H9 (cell line): ENCODE results near the gene EDAR. TPM values are rescaled to one million over a fixed set of nuclear protein-coding genes. Genes with fewer than 3 reads are reported as not detected.

Experiments
- DNase-seq: peaks from one replicate; pipeline ENCODE4 v3.0.0-alpha.2; 2017
- H2AFZ ChIP-seq: one replicate; pipeline ENCODE4 v1.6.1; 2013; ENCODE audit warnings: mild to moderate bottlenecking, low read length, control low read depth, moderate library complexity
- H2AK5ac ChIP-seq: 2 replicates; pipeline ENCODE4 v1.6.1; 2013; ENCODE audit warnings: low read length, control low read depth, mixed read lengths; ENCODE audit not compliant: insufficient read length
- H2BK120ac ChIP-seq: one replicate; pipeline ENCODE4 v1.6.1; 2013; ENCODE audit warnings: low read depth, mild to moderate bottlenecking, low read length, control low read depth, inconsistent platforms; ENCODE audit not compliant: poor library complexity, severe bottlenecking
- H2BK12ac ChIP-seq: 2 replicates; pipeline ENCODE4 v1.6.1; 2013; ENCODE audit warnings: low read length, control low read depth, mixed read lengths, low read depth; ENCODE audit not compliant: insufficient read length
- H2BK15ac ChIP-seq: 2 replicates; pipeline ENCODE4 v1.6.1; 2013; ENCODE audit warnings: low read depth, low read length, control low read depth
- H2BK20ac ChIP-seq: one replicate; pipeline ENCODE4 v1.6.1; 2013; ENCODE audit warnings: low read depth, mild to moderate bottlenecking, low read length, control low read depth, inconsistent platforms; ENCODE audit not compliant: poor library complexity, severe bottlenecking
- H2BK5ac ChIP-seq: 2 replicates; pipeline ENCODE4 v1.6.1; 2013; ENCODE audit warnings: low read length, control low read depth, mixed read lengths; ENCODE audit not compliant: insufficient read length
- H3K14ac ChIP-seq: 2 replicates; pipeline ENCODE4 v1.6.1; 2013; ENCODE audit warnings: low read length, control low read depth; ENCODE audit not compliant: insufficient read depth
- H3K18ac ChIP-seq: 2 replicates; pipeline ENCODE4 v1.6.1; 2013; ENCODE audit warnings: low read depth, mild to moderate bottlenecking, mixed read lengths, low read length, control low read depth; ENCODE audit not compliant: insufficient read length
- H3K23ac ChIP-seq: 2 replicates; pipeline ENCODE4 v1.6.1; 2013; ENCODE audit warnings: low read length, control low read depth, mixed read lengths, low read depth; ENCODE audit not compliant: insufficient read length
- H3K23me2 ChIP-seq: 2 replicates; pipeline ENCODE4 v1.6.1; 2013; ENCODE audit warnings: low read depth, mild to moderate bottlenecking, mixed read lengths, low read length, control low read depth; ENCODE audit not compliant: insufficient read length, poor library complexity, severe bottlenecking
- H3K27ac ChIP-seq: 2 replicates; pipeline ENCODE4 v1.5.1; 2013; ENCODE audit warnings: low read length, control low read depth, mixed read lengths, low read depth; ENCODE audit not compliant: insufficient read length
- H3K27me3 ChIP-seq: 2 replicates; pipeline ENCODE4 v1.6.1; 2013; ENCODE audit warnings: low read length, control low read depth, inconsistent platforms; ENCODE audit not compliant: insufficient read depth
- H3K4ac ChIP-seq: 2 replicates; pipeline ENCODE4 v1.6.1; 2013; ENCODE audit warnings: low read depth, mild to moderate bottlenecking, control low read depth, inconsistent platforms, low read length, moderate library complexity
- H3K4me1 ChIP-seq: 2 replicates; pipeline ENCODE4 v1.6.1; 2013; ENCODE audit warnings: low read length, control low read depth, inconsistent platforms; ENCODE audit not compliant: insufficient read depth
- H3K4me2 ChIP-seq: 2 replicates; pipeline ENCODE4 v1.6.1; 2013; ENCODE audit warnings: low read length, control low read depth, mixed read lengths; ENCODE audit not compliant: insufficient read length, insufficient read depth
- H3K56ac ChIP-seq: 2 replicates; pipeline ENCODE4 v1.6.1; 2013; ENCODE audit warnings: low read depth, mild to moderate bottlenecking, mixed read lengths, low read length, control low read depth; ENCODE audit not compliant: insufficient read length
- H3K79me1 ChIP-seq: 2 replicates; pipeline ENCODE4 v1.6.1; 2013; ENCODE audit warnings: low read depth, mild to moderate bottlenecking, moderate library complexity, low read length, control low read depth, inconsistent platforms; ENCODE audit not compliant: insufficient read depth, poor library complexity, severe bottlenecking
- H3K79me2 ChIP-seq: 2 replicates; pipeline ENCODE4 v1.6.1; 2013; ENCODE audit warnings: low read length, control low read depth, inconsistent platforms; ENCODE audit not compliant: insufficient read depth
- H3K9ac ChIP-seq: 2 replicates; pipeline ENCODE4 v1.6.1; 2013; ENCODE audit warnings: low read length, control low read depth, mixed read lengths; ENCODE audit not compliant: insufficient read length; ENCODE audit errors: extremely low read depth
- H3K9me3 ChIP-seq: one replicate; pipeline ENCODE4 v1.6.1; 2013; ENCODE audit warnings: low read depth, low read length, inconsistent platforms; ENCODE audit not compliant: control insufficient read depth
- H3T11ph ChIP-seq: one replicate; pipeline ENCODE4 v1.6.1; 2013; ENCODE audit warnings: mild to moderate bottlenecking, low read length, control low read depth, inconsistent platforms
- H4K20me1 ChIP-seq: one replicate; pipeline ENCODE4 v1.6.1; 2013; ENCODE audit not compliant: control insufficient read depth, insufficient read length, insufficient read depth
- H4K5ac ChIP-seq: 2 replicates; pipeline ENCODE4 v1.6.1; 2013; ENCODE audit warnings: low read depth, mild to moderate bottlenecking, mixed read lengths, low read length, control low read depth; ENCODE audit not compliant: insufficient read length
- H4K8ac ChIP-seq: replicated peaks from 2 replicates; pipeline ENCODE4 v1.6.1; 2013; ENCODE audit warnings: low read length, control low read depth, mixed read lengths, low read depth; ENCODE audit not compliant: insufficient read length
- H4K91ac ChIP-seq: 2 replicates; pipeline ENCODE4 v1.6.1; 2013; ENCODE audit warnings: low read depth, mild to moderate bottlenecking, moderate library complexity, mixed read lengths, low read length, control low read depth; ENCODE audit not compliant: insufficient read length
- H3K27ac Mint-ChIP-seq, 3 experiments: 2 replicates in 2 of 3; 3 replicates in 1 of 3; pipeline ENCODE4 v1.8.0; 2020 to 2021; ENCODE audit warnings: mixed read lengths in 3 of 3, mild to moderate bottlenecking in 1 of 3, moderate library complexity in 1 of 3
- H3K27me3 Mint-ChIP-seq: 2 replicates; pipeline ENCODE4 v1.8.0; 2021; ENCODE audit warnings: low read depth, mild to moderate bottlenecking, moderate library complexity, mixed read lengths
- H3K36me3 Mint-ChIP-seq, 3 experiments: 2 replicates in 2 of 3; 3 replicates in 1 of 3; pipeline ENCODE4 v1.8.0; 2020 to 2021; ENCODE audit warnings: low read depth in 3 of 3, mixed read lengths in 3 of 3; ENCODE audit not compliant: insufficient read depth in 1 of 3
- H3K4me1 Mint-ChIP-seq, 2 experiments: 2 replicates each; pipeline ENCODE4 v1.8.0; 2020; ENCODE audit warnings: mixed read lengths in 2 of 2
- H3K4me3 Mint-ChIP-seq, 2 experiments: 2 replicates in 1 of 2; 3 replicates in 1 of 2; pipeline ENCODE4 v1.8.0; 2020 to 2021; ENCODE audit warnings: mild to moderate bottlenecking in 2 of 2, mixed read lengths in 2 of 2, moderate library complexity in 1 of 2
- H3K9me3 Mint-ChIP-seq, 2 experiments: 2 replicates in 1 of 2; 3 replicates in 1 of 2; pipeline ENCODE4 v1.8.0; 2020; ENCODE audit warnings: mild to moderate bottlenecking in 2 of 2, mixed read lengths in 2 of 2, moderate library complexity in 1 of 2
- CTCF ChIP-seq: fragments of 200-600 bp; sonication (generic); conservative IDR thresholded peaks from 3 replicates; pipeline ENCODE4 v1.8.0; 2021; ENCODE audit warnings: antibody characterized with exemption, mild to moderate bottlenecking
- WGBS: extraction: QIAGEN DNeasy Blood & Tissue Kit; methylation state at CpG from one replicate; pipeline ENCODE4 v1.1.7; 2013; ENCODE audit warnings: missing lambda C conversion rate, low lambda C conversion rate, mixed read lengths; ENCODE audit not compliant: insufficient read length; ENCODE audit errors: extremely low coverage; 5-methylcytosine and 5-hydroxymethylcytosine counted together
- total RNA-seq: library from RNA; stranded (reverse); gene quantifications from 2 replicates; pipeline ENCODE4 v1.2.1, GENCODE V29; 2021

EDAR gene
- total RNA-seq, 1 experiment from 2014 or later, result not detected

- Histone ChIP-seq H4K91ac (no peak overlapping the region), H2AK5ac (no peak overlapping the region), H3T11ph (no peak overlapping the region), H3K9me3 (no peaks in the 10 kb centered on the region), H3K14ac (no peak overlapping the region), H2BK5ac (no peak overlapping the region), H4K8ac (no peak overlapping the region), H2BK15ac (no peak overlapping the region), H3K9ac (no peak overlapping the region), H3K4me1 (no peaks in the 10 kb centered on the region), H3K4me2 (no peak overlapping the region), H3K23ac (no peak overlapping the region), H3K79me1 (no peaks in the 10 kb centered on the region), H3K27me3 (no peaks in the 10 kb centered on the region), H3K18ac (no peak overlapping the region), H3K4ac (no peak overlapping the region), H3K27ac (no peak overlapping the region), H4K5ac (no peak overlapping the region), H2BK120ac (no peak overlapping the region), H3K79me2 (no peaks in the 10 kb centered on the region), H3K56ac (no peak overlapping the region), H4K20me1 (no peaks in the 10 kb centered on the region), H3K23me2 (no peaks in the 10 kb centered on the region), H2BK12ac (no peak overlapping the region), H2AFZ (no peak overlapping the region), H2BK20ac (no peak overlapping the region)
- Mint-ChIP-seq H3K27me3 (peaks cover 1% of the 10 kb centered on the region; the same call in 1 of the 2 replicates), H3K9me3 (no peaks in the 10 kb centered on the region), H3K36me3 (no peaks in the 10 kb centered on the region), H3K4me3 (no peak overlapping the region), H3K4me1 (peaks cover 31 to 37% of the 10 kb centered on the region in 2 experiments), H3K27ac (no peak overlapping the region)
- TF ChIP-seq CTCF, result no peak
- WGBS, result no CpG with 5 or more reads among the region's 7 CpGs
- DNase-seq, result no peak
Measured at GRCh38 chr2:108934151-108934550, 54.9 kb downstream of the EDAR start.
